ENCODE results near the gene LAMB1. TPM values are rescaled to one million over a fixed set of nuclear protein-coding genes. Genes with fewer than 3 reads are reported as not detected.
"Not testable (repeated sequence)": the region's sequence is repeated elsewhere in the genome, so short reads cannot be mapped to it uniquely, and the experiment has no call there.

Gene LAMB1
- total RNA-seq, 1 donor from 2014 or later: not detected

DNA sequence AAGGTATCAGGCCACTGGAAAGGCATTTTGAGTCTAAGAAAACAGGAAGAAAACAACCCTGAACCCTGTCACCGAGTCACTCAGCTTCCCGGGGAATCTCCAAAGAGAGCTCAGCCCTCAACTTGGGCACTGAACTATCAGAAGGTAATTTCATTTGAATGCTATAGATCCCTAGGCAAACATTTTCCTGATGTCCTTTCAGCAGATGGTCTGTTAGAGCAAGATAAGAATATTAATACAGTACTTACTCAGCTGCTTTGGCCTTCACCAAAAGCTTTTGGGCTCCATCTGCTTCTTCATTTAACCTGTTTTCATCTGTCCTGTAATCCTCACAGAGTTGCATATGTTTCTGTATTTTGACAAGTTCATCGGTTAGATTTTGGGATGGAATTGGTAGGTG is 34.2 kb upstream of the LAMB1 start:
- no peak overlapping the region for H3K4me3 Mint-ChIP-seq
- H3K9me3 Mint-ChIP-seq: no peaks in the 10 kb centered on the region
- H3K27me3 Mint-ChIP-seq: peaks cover 11% of the 10 kb centered on the region
- no peaks in the 10 kb centered on the region for H3K4me1 Mint-ChIP-seq
- TF ChIP-seq, protein P1, sequence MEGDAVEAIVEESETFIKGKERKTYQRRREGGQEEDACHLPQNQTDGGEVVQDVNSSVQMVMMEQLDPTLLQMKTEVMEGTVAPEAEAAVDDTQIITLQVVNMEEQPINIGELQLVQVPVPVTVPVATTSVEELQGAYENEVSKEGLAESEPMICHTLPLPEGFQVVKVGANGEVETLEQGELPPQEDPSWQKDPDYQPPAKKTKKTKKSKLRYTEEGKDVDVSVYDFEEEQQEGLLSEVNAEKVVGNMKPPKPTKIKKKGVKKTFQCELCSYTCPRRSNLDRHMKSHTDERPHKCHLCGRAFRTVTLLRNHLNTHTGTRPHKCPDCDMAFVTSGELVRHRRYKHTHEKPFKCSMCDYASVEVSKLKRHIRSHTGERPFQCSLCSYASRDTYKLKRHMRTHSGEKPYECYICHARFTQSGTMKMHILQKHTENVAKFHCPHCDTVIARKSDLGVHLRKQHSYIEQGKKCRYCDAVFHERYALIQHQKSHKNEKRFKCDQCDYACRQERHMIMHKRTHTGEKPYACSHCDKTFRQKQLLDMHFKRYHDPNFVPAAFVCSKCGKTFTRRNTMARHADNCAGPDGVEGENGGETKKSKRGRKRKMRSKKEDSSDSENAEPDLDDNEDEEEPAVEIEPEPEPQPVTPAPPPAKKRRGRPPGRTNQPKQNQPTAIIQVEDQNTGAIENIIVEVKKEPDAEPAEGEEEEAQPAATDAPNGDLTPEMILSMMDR (IDR thresholded peaks at IDR 0.05): no peak
- DNase-seq: no peak
- ChIA-PET POLR2A (no interaction called here), CTCF (no interaction called here)
- H3K36me3 Mint-ChIP-seq (ENCODE audit: low read depth): no peaks in the 10 kb centered on the region
- no peak for ATAC-seq (ENCODE audit: low read depth)
- intact Hi-C loops (cut with micrococcal nuclease): no loop called here
- no peak overlapping the region for H3K27ac Mint-ChIP-seq

DNA sequence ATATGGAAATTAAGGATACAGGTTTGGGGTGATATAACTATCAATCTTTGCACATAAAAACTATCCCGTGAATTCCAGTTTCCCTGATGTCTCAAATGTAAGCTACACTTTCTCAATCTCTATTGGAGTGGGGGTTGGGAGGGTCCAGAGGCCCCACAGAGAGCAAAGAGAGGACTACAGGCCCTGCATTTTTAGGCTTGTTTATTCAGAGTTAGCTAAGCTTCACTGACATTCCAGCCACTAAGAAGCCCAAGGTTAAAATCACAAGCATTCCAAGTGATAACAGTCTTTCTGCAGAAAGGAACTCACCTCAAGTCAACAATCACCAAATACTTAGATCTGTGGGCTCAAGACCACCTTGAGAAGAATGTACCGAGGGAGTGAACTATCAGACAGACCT is 31.6 kb upstream of the LAMB1 start:
- DNase-seq (no peak), ATAC-seq (ENCODE audit: low read depth) (no peak)
- Mint-ChIP-seq H3K9me3 (no peaks in the 10 kb centered on the region), H3K4me3 (no peak overlapping the region), H3K36me3 (ENCODE audit: low read depth) (no peaks in the 10 kb centered on the region), H3K27ac (no peak overlapping the region), H3K27me3 (peaks cover 8% of the 10 kb centered on the region), H3K4me1 (no peaks in the 10 kb centered on the region)
- TF ChIP-seq, protein P1 (IDR thresholded peaks at IDR 0.05): no peak
- CTCF ChIA-PET: no interaction called here
- intact Hi-C loops (cut with micrococcal nuclease): no loop called here
- POLR2A ChIA-PET: no interaction called here

DNA sequence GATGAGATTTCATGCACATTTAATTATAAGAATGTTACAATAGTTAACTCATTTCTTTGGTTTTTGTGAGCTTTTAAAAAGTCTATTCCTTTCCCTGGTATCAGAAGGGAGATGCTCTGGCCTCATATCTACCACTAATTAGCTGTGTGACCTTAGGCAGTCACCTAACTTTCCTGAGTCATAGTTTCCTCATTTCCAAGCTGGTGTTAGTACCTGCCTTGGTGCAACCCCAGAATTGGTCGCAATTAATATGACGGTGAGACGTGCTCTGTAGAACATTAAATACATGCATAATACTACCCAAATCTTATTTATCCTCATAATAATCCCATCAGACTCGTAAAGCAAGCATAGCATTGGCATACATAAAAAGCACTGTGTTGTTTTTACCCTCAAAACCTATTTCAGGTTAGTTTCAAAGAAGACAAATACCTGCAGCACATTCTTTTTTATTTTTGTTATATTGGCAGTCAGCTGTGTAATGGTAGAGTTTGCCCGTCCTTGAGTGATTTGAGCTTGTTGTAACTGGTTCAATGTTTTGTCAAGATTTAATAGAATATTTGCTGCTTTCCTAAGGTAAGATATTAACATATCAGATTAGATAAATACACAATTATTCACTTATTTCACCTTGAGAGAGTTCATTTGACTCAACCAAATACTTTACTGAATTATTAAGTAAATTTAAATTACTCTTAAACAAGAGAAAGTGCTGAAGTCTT is 31.0 kb upstream of the LAMB1 start:
- no peaks in the 10 kb centered on the region for H3K9me3 Mint-ChIP-seq
- DNase-seq (no peak), ATAC-seq (ENCODE audit: low read depth) (no peak)
- CTCF ChIA-PET: no interaction called here
- no peaks in the 10 kb centered on the region for H3K36me3 Mint-ChIP-seq (ENCODE audit: low read depth)
- no peak overlapping the region for H3K27ac Mint-ChIP-seq
- H3K4me1 Mint-ChIP-seq: no peaks in the 10 kb centered on the region
- TF ChIP-seq, protein P1 (IDR thresholded peaks at IDR 0.05): no peak
- no peak overlapping the region for H3K4me3 Mint-ChIP-seq
- peaks cover 7% of the 10 kb centered on the region for H3K27me3 Mint-ChIP-seq
- POLR2A ChIA-PET: no interaction called here
- intact Hi-C loops (cut with micrococcal nuclease): no loop called here

DNA sequence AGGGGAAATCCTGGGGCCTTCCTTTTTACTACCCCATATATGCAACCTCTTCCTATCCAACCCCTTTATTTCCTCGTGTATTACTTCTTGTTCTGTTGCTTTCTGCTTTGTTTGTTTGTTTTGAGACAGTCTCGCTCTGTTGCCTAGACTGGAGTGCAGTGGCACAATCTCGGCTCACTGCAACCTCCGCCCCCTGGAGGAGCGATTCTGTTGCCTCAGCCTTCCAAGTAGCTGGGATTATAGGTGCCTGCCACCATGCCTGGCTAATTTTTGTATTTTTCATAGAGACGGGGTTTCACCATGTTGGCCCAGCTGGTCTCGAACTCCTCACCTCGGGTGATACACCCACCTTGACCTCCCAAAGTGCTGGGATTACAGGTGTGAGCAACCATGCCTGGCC is 30.3 kb upstream of the LAMB1 start:
- POLR2A ChIA-PET; CTCF ChIA-PET; intact Hi-C loops (cut with micrococcal nuclease); H3K9me3 Mint-ChIP-seq; H3K4me3 Mint-ChIP-seq; H3K27ac Mint-ChIP-seq; DNase-seq; H3K36me3 Mint-ChIP-seq (ENCODE audit: low read depth); H3K27me3 Mint-ChIP-seq; H3K4me1 Mint-ChIP-seq; ATAC-seq (ENCODE audit: low read depth): not testable (repeated sequence)

DNA sequence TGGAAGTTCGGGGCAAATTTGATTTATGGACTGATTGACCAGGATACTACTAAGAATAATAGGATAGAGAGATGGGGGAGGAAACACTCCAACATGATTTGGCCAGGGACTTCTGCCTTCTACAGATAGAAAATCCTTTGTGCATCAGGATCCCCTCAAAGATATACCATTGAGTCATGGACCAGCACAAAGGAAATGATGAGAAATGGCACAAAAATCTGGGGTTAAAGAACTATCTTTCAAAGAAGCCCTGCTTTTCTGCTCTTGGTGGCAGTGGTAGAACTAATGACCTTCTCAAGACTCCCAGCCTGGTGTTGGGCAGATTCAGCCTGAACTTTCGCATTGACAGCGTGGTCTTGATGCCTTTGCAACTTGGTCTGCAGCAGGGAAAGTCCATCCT is 27.6 kb upstream of the LAMB1 start:
- Mint-ChIP-seq H3K27ac (no peak overlapping the region), H3K9me3 (no peaks in the 10 kb centered on the region), H3K36me3 (ENCODE audit: low read depth) (no peaks in the 10 kb centered on the region), H3K4me3 (no peak overlapping the region), H3K27me3 (peaks cover 5% of the 10 kb centered on the region), H3K4me1 (no peaks in the 10 kb centered on the region)
- TF ChIP-seq, protein P1 (IDR thresholded peaks at IDR 0.05): no peak
- no peak for DNase-seq
- no peak for ATAC-seq (ENCODE audit: low read depth)
- intact Hi-C loops (cut with micrococcal nuclease): no loop called here
- ChIA-PET CTCF (no interaction called here), POLR2A (no interaction called here)

DNA sequence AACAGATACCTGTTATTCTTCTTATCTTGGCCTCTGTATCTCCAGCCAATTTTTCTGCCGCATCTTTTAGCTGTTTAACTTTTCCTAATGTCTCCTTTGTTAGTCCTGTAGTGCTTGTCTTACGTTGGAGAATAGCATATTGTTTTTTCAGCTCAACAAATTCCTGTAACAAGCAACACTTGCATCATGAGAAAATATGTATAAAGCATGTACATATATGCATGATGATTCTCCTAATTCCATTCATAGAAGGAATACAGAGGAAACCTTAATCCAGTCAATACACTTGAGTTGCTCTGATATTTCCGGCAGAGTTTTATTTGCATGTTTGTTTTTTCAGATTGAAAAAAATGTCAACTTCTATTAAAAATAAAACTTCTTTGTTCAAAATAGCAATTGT is 26.1 kb upstream of the LAMB1 start:
- Mint-ChIP-seq H3K9me3 (no peaks in the 10 kb centered on the region), H3K27ac (no peak overlapping the region), H3K4me1 (no peaks in the 10 kb centered on the region), H3K36me3 (ENCODE audit: low read depth) (no peaks in the 10 kb centered on the region), H3K27me3 (peaks cover 8% of the 10 kb centered on the region), H3K4me3 (no peak overlapping the region)
- DNase-seq: no peak
- POLR2A ChIA-PET: no interaction called here
- intact Hi-C loops (cut with micrococcal nuclease): no loop called here
- TF ChIP-seq, protein P1 (IDR thresholded peaks at IDR 0.05): no peak
- CTCF ChIA-PET: no interaction called here
- ATAC-seq (ENCODE audit: low read depth): no peak
